Breast epithelium (tissue), 3 donors: ENCODE results near the gene BICD1.

Experiments used
- POLR2AphosphoS5 ChIP-seq, 3 donors: sonication (generic); formaldehyde crosslinking; IDR thresholded peaks; one replicate each; pipeline ENCODE4 v1.6.1; 2017; ENCODE audit warnings: antibody characterized with exemption in 3 of 3
- TF ChIP-seq, protein P1 (sequence below), 3 donors: fragments of 450-650 bp; IDR thresholded peaks; one replicate each; pipeline ENCODE4 v1.5.1; 2016 to 2017; ENCODE audit warnings: antibody characterized with exemption in 3 of 3, mild to moderate bottlenecking in 3 of 3, moderate library complexity in 3 of 3

DNA sequence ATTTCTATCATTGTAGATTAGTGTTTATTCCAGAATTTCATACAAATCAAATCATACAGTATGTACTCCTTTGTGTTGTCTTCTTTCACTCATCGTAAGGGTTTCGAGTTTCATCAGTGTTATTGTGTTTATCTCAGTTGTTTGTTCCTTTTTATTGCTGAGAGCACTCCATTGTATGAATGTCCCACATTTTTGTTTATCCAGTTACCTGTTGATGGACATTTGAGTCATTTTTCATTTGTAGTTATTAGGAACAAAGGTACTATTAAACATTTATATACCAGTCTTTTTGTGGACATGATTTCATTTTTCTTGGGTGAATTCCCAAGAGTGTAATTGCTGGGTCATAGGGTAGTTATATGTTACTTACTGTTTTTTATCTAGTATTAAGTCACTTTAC, 70.0 kb downstream of the BICD1 start:
- no peak for TF ChIP-seq POLR2AphosphoS5 (IDR thresholded peaks at IDR 0.05)
- TF ChIP-seq, protein P1, sequence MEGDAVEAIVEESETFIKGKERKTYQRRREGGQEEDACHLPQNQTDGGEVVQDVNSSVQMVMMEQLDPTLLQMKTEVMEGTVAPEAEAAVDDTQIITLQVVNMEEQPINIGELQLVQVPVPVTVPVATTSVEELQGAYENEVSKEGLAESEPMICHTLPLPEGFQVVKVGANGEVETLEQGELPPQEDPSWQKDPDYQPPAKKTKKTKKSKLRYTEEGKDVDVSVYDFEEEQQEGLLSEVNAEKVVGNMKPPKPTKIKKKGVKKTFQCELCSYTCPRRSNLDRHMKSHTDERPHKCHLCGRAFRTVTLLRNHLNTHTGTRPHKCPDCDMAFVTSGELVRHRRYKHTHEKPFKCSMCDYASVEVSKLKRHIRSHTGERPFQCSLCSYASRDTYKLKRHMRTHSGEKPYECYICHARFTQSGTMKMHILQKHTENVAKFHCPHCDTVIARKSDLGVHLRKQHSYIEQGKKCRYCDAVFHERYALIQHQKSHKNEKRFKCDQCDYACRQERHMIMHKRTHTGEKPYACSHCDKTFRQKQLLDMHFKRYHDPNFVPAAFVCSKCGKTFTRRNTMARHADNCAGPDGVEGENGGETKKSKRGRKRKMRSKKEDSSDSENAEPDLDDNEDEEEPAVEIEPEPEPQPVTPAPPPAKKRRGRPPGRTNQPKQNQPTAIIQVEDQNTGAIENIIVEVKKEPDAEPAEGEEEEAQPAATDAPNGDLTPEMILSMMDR (IDR thresholded peaks at IDR 0.05), result no peak
